ENCODE measurements around the gene CDK7. TPM values are rescaled to one million over a fixed set of nuclear protein-coding genes. Genes with fewer than 3 reads are reported as not detected.
"Not testable (repeated sequence)": the region's sequence is repeated elsewhere in the genome, so short reads cannot be mapped to it uniquely, and the experiment has no call there.

CDK7 gene
- total RNA-seq, 1 experiment from 2014 or later, result 44.4 TPM

- Histone ChIP-seq H3K4me1 (ENCODE audit: control insufficient read depth, insufficient read depth, low read length) (no peaks in the 10 kb centered on the region), H3K36me3 (ENCODE audit: control insufficient read depth, insufficient read depth, low read length) (peaks cover 14% of the 10 kb centered on the region), H3K9me3 (ENCODE audit: control insufficient read depth, insufficient read depth, low read depth, low read length) (no peaks in the 10 kb centered on the region), H3K4me3 (ENCODE audit: low read depth in 2 of 2, low read length in 2 of 2) (no peak overlapping the region), H3K27me3 (ENCODE audit: control insufficient read depth, insufficient read depth, low read length) (no peaks in the 10 kb centered on the region), H3K27ac (ENCODE audit: low read length) (no peak overlapping the region)
- ATAC-seq (no peak), DNase-seq (ENCODE audit: low read depth, low spot score) (no peak)
- intact Hi-C loops (cut with micrococcal nuclease; ENCODE audit: unreplicated experiment) (no loop called here), in situ Hi-C loops (cut with HindIII; ENCODE audit: low pct_unique_long_range_greater_than_20kb, low sequenced_read_pairs) (no loop called here)
- no peak for TF ChIP-seq TCF7L2 (IDR thresholded peaks at IDR 0.05; ENCODE audit: low read depth, low read length)
- no TSS peak for BruUV-seq (replicated peaks)
- POLR2A ChIA-PET, result no interaction called here
- CTCF ChIA-PET, result no interaction called here
Measured at GRCh38 chr5:69230181-69230580, 4.5 kb upstream of the CDK7 start.

GRCh38 chr5:69231281-69231680 is 3.4 kb upstream of the CDK7 start:
- POLR2A ChIA-PET, result no interaction called here
- H3K27ac ChIP-seq (ENCODE audit: low read length), result no peak overlapping the region
- no peak for TF ChIP-seq REST (IDR thresholded peaks at IDR 0.05; ENCODE audit: insufficient read depth in 1 of 2, low read depth in 2 of 2, low read length in 1 of 2)
- CTCF ChIA-PET, result no interaction called here
- in situ Hi-C loops (cut with HindIII; ENCODE audit: low pct_unique_long_range_greater_than_20kb, low sequenced_read_pairs), result no loop called here
- no peak overlapping the region for H3K4me3 ChIP-seq (ENCODE audit: low read depth in 2 of 2, low read length in 2 of 2)
- peaks cover 15% of the 10 kb centered on the region for H3K36me3 ChIP-seq (ENCODE audit: control insufficient read depth, insufficient read depth, low read length)
- H3K27me3 ChIP-seq (ENCODE audit: control insufficient read depth, insufficient read depth, low read length), result no peaks in the 10 kb centered on the region
- intact Hi-C loops (cut with micrococcal nuclease; ENCODE audit: unreplicated experiment), result no loop called here
- DNase-seq (ENCODE audit: low read depth, low spot score) (no peak), ATAC-seq (no peak)
- no peaks in the 10 kb centered on the region for H3K9me3 ChIP-seq (ENCODE audit: control insufficient read depth, insufficient read depth, low read depth, low read length)
- no peaks in the 10 kb centered on the region for H3K4me1 ChIP-seq (ENCODE audit: control insufficient read depth, insufficient read depth, low read length)
- no TSS peak for BruUV-seq (replicated peaks)

DNA sequence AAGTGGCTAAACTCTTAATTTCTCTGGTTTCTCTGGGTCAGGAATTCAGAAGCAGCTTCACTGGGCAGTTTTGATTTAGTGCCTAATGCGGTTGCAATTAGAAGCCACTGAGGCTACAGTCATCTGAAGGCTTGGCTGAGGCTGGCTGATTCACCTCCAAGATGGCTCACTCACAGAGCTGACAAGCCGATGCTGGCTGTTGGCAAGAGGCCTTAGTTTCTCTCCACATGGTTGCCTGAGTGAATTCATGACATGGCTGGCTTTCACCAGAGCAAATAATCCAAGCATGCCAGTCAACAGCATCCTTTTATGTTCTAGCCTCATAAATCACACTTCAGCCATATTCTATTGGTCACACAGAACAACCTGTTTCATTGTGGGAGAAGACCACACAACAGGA is 2.8 kb upstream of the CDK7 start:
- peaks cover 15% of the 10 kb centered on the region for H3K36me3 ChIP-seq (ENCODE audit: control insufficient read depth, insufficient read depth, low read length)
- POLR2A ChIA-PET, result interaction anchor here (0.6 kb wide), 1 partner anchor 15 kb away, joined by 5 read pairs; no protein-coding TSS in a partner anchor
- H3K27ac ChIP-seq (ENCODE audit: low read length), result no peak overlapping the region
- intact Hi-C loops (cut with micrococcal nuclease; ENCODE audit: unreplicated experiment) (no loop called here), in situ Hi-C loops (cut with HindIII; ENCODE audit: low pct_unique_long_range_greater_than_20kb, low sequenced_read_pairs) (no loop called here)
- no peaks in the 10 kb centered on the region for H3K9me3 ChIP-seq (ENCODE audit: control insufficient read depth, insufficient read depth, low read depth, low read length)
- BruUV-seq (replicated peaks), result no TSS peak
- no peak overlapping the region for H3K4me3 ChIP-seq (ENCODE audit: low read depth in 2 of 2, low read length in 2 of 2)
- TF ChIP-seq REST (IDR thresholded peaks at IDR 0.05; ENCODE audit: insufficient read depth in 1 of 2, low read depth in 2 of 2, low read length in 1 of 2), result no peak
- TF ChIP-seq CTCF (IDR thresholded peaks at IDR 0.05), result no peak
- no peak for TF ChIP-seq POLR2AphosphoS5 (IDR thresholded peaks at IDR 0.05; ENCODE audit: low read depth, low read length)
- no peak for TF ChIP-seq SIN3A (IDR thresholded peaks at IDR 0.05; ENCODE audit: borderline replicate concordance, insufficient read depth, low read depth, low read length)
- TF ChIP-seq TCF7L2 (IDR thresholded peaks at IDR 0.05; ENCODE audit: low read depth, low read length), result no peak
- H3K4me1 ChIP-seq (ENCODE audit: control insufficient read depth, insufficient read depth, low read length), result no peaks in the 10 kb centered on the region; the same call in 1 of the 2 replicates
- DNase-seq (ENCODE audit: low read depth, low spot score) (no peak), ATAC-seq (no peak)
- CTCF ChIA-PET, result no interaction called here
- H3K27me3 ChIP-seq (ENCODE audit: control insufficient read depth, insufficient read depth, low read length), result no peaks in the 10 kb centered on the region

DNA sequence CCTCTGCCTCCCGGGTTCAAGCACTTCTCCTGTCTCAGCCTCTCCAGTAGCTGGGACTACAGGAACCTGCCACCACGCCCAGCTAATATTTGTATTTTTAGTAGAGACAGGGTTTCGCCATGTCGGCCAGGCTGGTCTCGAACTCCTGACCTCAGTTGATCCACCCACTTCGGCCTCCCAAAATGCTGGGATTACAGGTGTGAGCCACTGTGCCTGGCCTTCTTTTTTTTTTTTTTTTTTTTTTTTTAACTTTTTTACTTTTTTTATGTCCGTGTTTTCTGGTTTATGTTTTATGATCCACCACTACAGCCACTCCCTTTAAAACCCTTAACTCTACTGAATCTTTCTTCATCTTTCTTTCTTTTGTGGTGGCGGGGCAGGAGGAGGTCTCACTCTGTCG is 2.0 kb downstream of the CDK7 start:
- H3K36me3 ChIP-seq (ENCODE audit: control insufficient read depth, insufficient read depth, low read length); H3K9me3 ChIP-seq (ENCODE audit: control insufficient read depth, insufficient read depth, low read depth, low read length); in situ Hi-C loops (cut with HindIII; ENCODE audit: low pct_unique_long_range_greater_than_20kb, low sequenced_read_pairs); ATAC-seq; POLR2A ChIA-PET; H3K4me3 ChIP-seq (ENCODE audit: low read depth in 2 of 2, low read length in 2 of 2); H3K27me3 ChIP-seq (ENCODE audit: control insufficient read depth, insufficient read depth, low read length); CTCF ChIA-PET; BruUV-seq (replicated peaks); DNase-seq (ENCODE audit: low read depth, low spot score); H3K27ac ChIP-seq (ENCODE audit: low read length); intact Hi-C loops (cut with micrococcal nuclease; ENCODE audit: unreplicated experiment): not testable (repeated sequence)
- peaks cover 28% of the 10 kb centered on the region for H3K4me1 ChIP-seq (ENCODE audit: control insufficient read depth, insufficient read depth, low read length)

All from Panc1 (cell line).